ENCODE results near the gene B3GAT3.

B3GAT3 gene

DNA sequence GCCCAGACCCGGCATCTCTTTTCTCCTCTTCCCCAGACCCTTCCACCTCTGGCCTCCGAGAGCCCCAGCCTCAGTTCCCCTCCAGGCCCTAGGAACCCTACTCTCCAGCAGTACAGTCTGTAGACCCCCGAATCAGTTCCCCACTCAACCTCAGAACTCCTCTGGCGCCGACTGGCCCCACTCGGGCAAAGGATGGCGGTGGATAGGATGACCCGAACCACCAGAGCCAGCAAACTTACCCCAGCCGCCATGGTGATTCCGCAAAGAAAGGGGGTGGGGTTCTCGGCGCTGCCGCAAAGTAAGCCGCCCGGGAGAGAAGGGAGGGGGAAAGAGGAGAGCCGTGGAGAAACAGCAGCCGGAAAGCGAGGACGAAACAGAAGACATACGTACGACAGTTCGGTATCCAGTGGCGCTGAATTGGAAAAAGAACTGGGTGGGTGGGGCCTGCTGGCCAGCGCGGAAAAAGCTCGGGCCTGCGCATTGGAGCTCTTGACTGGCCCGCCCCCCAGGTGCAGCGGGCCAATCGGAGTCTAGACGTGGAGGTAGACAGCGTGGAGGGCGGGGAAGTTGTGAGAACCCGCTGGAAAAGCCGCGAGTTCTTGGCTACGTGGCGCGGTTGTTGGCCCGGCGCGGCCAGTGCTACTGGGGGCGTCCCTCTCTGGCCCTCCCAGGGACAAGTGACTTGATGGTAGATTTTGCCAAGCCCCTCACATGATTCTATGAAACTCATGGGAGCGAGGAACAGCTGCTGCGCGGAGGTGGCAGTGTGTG lies 48.0 kb downstream of the B3GAT3 start, which contains the start of gene EEF1G:
EEF1G (minus strand) TSS at position 300 of the 771 bp plus-strand sequence; CDS start at position 251, 49 bp downstream.
- peak; percentile 32; the same call in 1 of the 2 replicates for TF ChIP-seq SIN3A (IDR thresholded peaks at IDR 0.05; ENCODE audit: borderline replicate concordance, insufficient read depth, low read length)
- TF ChIP-seq, protein P1, sequence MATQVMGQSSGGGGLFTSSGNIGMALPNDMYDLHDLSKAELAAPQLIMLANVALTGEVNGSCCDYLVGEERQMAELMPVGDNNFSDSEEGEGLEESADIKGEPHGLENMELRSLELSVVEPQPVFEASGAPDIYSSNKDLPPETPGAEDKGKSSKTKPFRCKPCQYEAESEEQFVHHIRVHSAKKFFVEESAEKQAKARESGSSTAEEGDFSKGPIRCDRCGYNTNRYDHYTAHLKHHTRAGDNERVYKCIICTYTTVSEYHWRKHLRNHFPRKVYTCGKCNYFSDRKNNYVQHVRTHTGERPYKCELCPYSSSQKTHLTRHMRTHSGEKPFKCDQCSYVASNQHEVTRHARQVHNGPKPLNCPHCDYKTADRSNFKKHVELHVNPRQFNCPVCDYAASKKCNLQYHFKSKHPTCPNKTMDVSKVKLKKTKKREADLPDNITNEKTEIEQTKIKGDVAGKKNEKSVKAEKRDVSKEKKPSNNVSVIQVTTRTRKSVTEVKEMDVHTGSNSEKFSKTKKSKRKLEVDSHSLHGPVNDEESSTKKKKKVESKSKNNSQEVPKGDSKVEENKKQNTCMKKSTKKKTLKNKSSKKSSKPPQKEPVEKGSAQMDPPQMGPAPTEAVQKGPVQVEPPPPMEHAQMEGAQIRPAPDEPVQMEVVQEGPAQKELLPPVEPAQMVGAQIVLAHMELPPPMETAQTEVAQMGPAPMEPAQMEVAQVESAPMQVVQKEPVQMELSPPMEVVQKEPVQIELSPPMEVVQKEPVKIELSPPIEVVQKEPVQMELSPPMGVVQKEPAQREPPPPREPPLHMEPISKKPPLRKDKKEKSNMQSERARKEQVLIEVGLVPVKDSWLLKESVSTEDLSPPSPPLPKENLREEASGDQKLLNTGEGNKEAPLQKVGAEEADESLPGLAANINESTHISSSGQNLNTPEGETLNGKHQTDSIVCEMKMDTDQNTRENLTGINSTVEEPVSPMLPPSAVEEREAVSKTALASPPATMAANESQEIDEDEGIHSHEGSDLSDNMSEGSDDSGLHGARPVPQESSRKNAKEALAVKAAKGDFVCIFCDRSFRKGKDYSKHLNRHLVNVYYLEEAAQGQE (IDR thresholded peaks at IDR 0.05; ENCODE audit: insufficient read depth in 1 of 2, low read depth in 2 of 2, low read length in 2 of 2) = peak in 1 of 2 experiments; percentile 77; a peak in 1 of 4 replicates
- TF ChIP-seq FOXP2 (optimal IDR thresholded peaks at IDR 0.05; ENCODE audit: borderline replicate concordance, extremely low read depth, extremely low read length, insufficient read depth) = no peak
- TF ChIP-seq POLR2AphosphoS5 (IDR thresholded peaks at IDR 0.05; ENCODE audit: low read depth, low read length) = peak; percentile 94
- TF ChIP-seq TAF1 (IDR thresholded peaks at IDR 0.05; ENCODE audit: borderline replicate concordance, insufficient read depth, low read length) = peak; percentile 99

GRCh38 chr11:62573006-62573591 lies 48.7 kb downstream of the B3GAT3 start:
- 0 out of 2 replicates have a peak, but pooled peaks have one; percentile 6 for TF ChIP-seq POLR2AphosphoS5 (IDR thresholded peaks at IDR 0.05; ENCODE audit: low read depth, low read length)
- TF ChIP-seq FOXP2 (optimal IDR thresholded peaks at IDR 0.05; ENCODE audit: borderline replicate concordance, extremely low read depth, extremely low read length, insufficient read depth) = no peak
- TF ChIP-seq TAF1 (IDR thresholded peaks at IDR 0.05; ENCODE audit: borderline replicate concordance, insufficient read depth, low read length) = peak; percentile 43; the same call in 1 of the 2 replicates
- 0 out of 2 replicates have a peak, but pooled peaks have one; percentile 23 for TF ChIP-seq SIN3A (IDR thresholded peaks at IDR 0.05; ENCODE audit: borderline replicate concordance, insufficient read depth, low read length)

- TF ChIP-seq POLR2AphosphoS5 (IDR thresholded peaks at IDR 0.05; ENCODE audit: low read depth, low read length) (no peak), FOXP2 (optimal IDR thresholded peaks at IDR 0.05; ENCODE audit: borderline replicate concordance, extremely low read depth, extremely low read length, insufficient read depth) (no peak), TAF1 (IDR thresholded peaks at IDR 0.05; ENCODE audit: borderline replicate concordance, insufficient read depth, low read length) (no peak), SIN3A (IDR thresholded peaks at IDR 0.05; ENCODE audit: borderline replicate concordance, insufficient read depth, low read length) (no peak)
- TF ChIP-seq, protein P1 (IDR thresholded peaks at IDR 0.05; ENCODE audit: insufficient read depth in 1 of 2, low read depth in 2 of 2, low read length in 2 of 2) = no peak
Observed at GRCh38 chr11:62572431-62572830, 49.4 kb downstream of the B3GAT3 start.

DNA sequence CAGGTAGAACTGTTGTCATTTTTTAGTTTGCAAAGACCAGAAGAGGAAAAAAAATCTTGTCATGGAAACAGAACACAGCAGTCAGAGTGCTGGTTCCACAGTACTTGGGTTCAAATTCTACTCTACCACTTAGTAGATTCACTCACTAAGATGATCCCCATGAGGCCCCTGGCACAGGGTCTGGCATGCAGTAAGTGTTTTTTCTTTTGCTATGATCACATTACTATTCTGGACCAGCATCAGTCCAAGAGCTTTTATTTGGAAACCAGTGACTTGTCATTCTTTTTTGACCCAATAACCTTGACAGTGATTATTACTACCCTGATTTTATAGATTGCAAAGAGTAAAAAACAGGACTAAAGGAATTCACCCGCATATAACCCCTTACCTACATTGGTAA lies 52.2 kb downstream of the B3GAT3 start:
- TF ChIP-seq, protein P1 (IDR thresholded peaks at IDR 0.05; ENCODE audit: insufficient read depth in 1 of 2, low read depth in 2 of 2, low read length in 2 of 2) = no peak
- TF ChIP-seq TAF1 (IDR thresholded peaks at IDR 0.05; ENCODE audit: borderline replicate concordance, insufficient read depth, low read length) (no peak), SIN3A (IDR thresholded peaks at IDR 0.05; ENCODE audit: borderline replicate concordance, insufficient read depth, low read length) (no peak), POLR2AphosphoS5 (IDR thresholded peaks at IDR 0.05; ENCODE audit: low read depth, low read length) (no peak), FOXP2 (optimal IDR thresholded peaks at IDR 0.05; ENCODE audit: borderline replicate concordance, extremely low read depth, extremely low read length, insufficient read depth) (no peak)

DNA sequence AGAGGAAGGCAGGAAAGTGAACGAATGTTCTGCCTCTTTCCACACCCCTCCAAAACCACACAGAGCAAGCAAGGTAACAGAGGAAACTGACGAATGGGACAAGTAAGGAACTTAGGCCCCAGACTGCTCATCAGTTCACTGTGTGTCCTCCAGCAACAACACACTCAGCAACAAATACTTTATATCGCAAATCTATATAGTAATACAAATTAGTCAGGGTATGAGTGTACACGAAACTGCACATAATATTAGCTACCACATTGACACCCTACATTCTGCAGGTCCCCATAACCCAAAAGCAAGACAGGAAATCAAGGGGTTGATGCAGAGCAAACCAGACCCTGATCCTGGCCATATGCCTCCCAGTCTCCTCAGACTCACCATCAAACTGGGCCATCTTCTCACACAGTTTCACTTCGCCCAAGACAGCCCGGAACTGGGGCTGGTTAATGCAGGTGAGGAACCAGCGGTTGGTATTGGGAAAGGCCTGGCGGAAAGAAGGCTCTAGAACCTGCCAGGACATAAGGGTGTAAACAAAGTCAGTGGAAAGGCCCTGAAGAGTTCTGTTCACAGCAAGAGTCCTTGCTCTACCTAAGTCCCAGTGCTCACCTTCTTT lies 54.7 kb downstream of the B3GAT3 start:
- no peak for TF ChIP-seq FOXP2 (optimal IDR thresholded peaks at IDR 0.05; ENCODE audit: borderline replicate concordance, extremely low read depth, extremely low read length, insufficient read depth)
- no peak for TF ChIP-seq SIN3A (IDR thresholded peaks at IDR 0.05; ENCODE audit: borderline replicate concordance, insufficient read depth, low read length)
- TF ChIP-seq, protein P1 (IDR thresholded peaks at IDR 0.05; ENCODE audit: insufficient read depth in 1 of 2, low read depth in 2 of 2, low read length in 2 of 2) = no peak
- no peak for TF ChIP-seq TAF1 (IDR thresholded peaks at IDR 0.05; ENCODE audit: borderline replicate concordance, insufficient read depth, low read length)
- TF ChIP-seq POLR2AphosphoS5 (IDR thresholded peaks at IDR 0.05; ENCODE audit: low read depth, low read length) = no peak
